Activated CD4-positive, alpha-beta T cell treated with anti-CD3 and anti-CD28 coated beads, Interleukin-10, Interleukin-2, amounts not matched to agents 100 ng/mL and 50 ng/mL, durations not matched to agents 16 hours and 8 hours (primary cell): ENCODE data around the gene FAM53B.

ENCODE experiments used
- DNase-seq: peaks from one replicate; pipeline ENCODE4 v3.0.0-alpha.2; 2020

The FAM53B gene

DNA sequence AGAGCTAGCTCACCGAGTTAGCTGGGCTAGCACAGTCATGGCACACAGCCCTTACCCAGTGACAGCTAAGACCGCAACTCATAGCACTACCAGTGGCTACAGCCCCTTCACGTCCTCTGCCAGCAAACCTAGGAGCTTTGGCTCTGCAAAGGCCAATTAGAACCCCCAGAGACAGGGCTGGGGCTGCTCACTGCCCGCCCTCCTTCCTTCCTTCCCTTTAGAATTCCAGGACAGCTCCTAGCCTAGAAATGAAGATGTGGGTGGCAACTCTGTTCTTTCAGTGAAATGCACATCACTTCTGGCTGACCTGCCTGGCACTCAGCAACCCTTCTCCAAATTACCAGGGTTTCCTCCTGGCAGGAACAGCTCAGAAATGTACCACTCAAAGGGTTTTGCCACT lies 99.9 kb downstream of the FAM53B start:
- no peak for DNase-seq

DNA sequence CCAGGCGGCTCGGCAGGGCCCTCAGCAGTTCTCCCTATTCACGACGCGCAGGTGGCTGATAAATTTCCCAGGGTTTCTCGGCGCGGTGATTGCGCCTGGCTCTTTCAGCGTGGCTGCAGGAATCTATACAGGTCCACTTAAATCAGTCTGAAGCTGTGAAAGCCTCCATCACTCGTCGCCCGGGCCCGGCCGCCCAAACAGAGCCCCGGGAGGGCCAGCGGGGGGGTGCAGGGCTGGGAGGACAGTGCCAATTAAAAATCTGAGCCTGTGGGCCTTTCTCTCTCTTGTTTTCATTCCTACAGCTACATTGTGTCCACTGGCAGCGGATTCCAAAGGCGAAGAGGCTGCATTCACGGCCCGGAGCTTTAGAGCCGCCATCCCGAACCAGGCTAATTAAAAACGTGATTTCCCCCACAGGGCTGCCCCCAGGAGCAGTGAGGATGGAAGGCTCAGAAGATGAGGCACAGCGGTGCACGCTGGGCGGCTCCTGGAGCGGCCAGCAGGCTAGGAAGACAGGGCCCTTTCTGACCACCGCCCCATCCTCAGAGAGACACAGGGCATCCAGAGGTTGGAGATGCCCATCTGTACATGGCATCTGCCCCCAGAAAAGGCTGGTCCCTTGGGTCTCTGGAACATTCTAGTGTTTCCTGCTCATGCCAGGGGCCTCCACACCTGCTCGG lies 100.7 kb downstream of the FAM53B start:
- no peak for DNase-seq

DNA sequence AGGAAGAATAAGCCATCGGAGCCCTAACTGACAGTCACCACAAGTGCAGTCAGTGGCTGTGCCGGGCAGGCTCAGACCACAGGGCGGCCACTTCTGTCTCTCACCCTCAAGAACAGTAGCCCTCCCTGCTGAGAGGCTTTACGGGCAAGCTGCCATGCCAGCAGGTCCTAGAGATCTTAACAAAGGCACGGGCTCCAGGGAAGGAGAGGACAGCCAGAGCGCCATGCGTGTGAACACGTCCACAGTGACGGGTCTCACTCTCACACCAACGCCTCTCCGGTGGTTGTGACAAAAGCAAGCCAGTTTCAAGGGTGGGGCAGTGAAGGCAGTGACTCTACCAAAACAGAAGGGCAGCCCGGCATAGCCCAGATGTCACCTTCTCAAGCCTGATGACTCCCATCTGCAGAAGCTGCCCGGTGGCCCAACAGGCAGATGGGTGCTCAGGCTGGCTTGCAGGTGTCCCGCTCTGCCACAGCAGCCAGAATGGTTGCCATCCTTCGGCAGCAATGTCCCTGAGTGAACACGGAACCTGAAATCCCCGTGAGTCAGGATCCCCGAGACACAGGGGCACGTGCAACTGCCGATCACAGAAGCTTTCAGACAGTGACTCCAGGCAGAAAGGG lies 102.0 kb downstream of the FAM53B start:
- no peak for DNase-seq

DNA sequence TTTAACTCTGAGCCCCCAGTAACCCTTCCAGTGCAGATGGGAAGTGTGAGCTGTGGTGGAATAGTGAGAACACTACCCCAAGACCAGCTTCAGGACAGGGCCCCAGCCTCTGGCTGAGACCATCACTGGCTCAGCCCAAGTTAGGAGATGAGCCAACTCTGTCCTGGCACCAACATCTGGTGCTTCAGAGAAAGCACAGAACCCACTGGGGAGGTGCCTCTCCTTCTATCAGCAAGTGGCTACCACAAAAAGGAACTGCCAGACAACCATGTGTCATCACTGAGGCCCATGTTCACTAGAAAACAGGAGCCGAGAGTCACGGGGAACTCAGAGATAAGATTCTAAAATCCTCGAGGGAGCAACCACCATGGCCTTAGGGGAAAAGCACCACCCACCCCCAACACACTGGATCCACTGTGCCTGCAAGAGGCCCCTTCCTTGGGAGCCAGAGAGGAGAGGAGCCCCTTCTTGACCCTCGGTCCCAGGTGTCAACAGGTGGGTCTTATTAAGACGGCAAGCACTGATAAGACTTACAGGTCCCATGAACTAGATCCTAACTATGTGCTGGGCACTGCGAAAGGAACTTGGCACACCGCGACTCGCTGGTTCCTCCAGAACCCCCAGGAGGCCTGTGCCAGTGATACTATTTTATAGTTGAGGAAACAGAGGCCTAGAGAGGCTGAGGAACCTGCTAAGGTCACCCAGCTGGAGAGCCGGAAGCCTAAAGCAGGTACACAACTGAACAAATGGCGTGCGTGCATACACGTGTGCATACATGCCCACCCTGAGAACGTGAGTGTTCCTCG lies 102.7 kb downstream of the FAM53B start:
- peak; percentile 44 for DNase-seq

DNA sequence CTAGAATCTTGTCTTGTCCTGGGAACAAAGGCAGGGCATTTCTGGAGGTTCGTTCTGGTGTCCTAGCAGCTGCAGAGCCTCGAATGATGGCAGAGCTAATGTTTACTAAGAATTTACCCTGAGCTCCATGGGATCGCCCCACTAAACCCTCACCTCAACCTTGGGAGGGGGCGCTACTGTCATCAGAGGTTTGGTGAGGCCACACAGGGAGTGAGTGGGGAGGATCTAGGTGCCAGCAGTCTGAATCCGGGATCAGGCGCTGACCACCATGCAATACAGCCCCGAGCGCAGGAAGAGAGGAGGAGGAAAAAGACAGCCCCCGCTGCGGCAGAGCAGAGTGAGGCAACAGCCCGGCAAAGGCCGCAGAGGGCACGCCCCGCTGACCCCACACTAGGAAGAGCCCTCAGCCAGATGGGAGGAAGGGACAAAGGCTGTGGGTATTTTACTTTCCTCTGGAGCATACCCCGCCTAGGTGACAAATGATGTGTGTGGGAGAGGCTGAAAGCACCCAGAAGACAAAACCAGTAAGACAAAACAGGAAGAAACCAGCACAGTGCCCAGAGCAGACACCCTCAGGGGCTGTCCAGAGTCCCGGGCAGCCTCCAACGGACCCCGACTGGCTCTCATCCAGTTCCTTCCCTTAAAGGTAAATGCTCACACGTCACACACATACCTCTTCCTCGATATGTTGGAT lies 103.5 kb downstream of the FAM53B start:
- no peak for DNase-seq

DNA sequence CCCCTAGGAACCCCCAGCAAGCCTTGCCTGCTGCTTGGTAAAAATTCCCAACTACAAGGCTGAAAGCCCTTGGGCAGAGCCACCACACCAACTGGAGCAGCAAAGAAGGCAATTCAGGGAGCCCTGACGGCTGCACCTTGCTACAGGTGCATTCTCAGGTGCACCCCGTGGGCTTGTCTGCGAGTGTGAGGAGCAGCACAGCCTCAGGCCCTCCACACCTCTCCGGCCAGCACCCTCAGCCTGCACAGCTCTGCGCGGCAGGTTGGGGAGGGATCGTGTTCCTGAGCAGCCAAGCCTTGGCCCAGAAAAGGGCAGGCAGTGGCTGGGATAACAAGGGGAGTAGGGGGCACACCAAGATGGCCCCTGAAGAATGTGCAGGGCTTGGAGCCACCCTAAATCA lies 104.1 kb downstream of the FAM53B start:
- DNase-seq: no peak

DNA sequence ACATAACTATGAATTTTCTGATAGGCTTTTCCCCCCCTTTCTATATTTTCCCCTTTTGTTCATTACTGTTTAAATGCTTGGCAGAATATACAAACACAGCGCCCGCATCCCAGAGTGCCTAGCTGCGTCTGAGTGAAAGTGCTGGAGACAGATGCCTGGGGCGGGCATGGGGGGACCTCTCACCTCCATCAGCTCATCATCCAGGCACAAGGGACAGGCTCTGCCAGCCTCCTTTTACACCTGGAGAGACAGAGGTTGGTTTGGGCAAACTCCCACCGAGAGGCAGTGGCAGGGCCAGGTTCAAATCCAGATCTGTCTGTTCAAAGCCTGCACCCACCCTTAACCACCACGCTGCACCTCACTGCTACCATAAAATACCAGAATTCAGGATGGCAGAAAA lies 104.5 kb downstream of the FAM53B start:
- no peak for DNase-seq

DNA sequence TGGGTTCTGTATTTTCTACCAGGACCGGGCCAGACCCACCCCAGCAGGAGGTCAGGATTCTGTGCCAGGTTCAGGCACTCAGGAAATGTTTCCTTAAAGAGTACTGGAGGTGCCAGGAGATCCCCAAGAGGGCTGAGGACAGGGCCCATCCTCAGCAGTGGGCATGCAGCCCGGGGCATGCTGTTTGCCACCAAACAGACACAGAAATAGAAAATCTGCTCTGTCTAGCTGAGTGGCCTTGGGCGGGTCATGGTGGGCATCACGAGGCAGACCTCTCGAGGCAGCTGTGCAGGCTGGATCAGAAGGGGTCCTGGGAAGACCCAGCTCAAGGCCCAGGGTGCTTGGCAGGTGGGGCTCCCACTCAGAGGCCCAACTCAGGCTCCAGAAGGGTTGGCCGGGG lies 105.0 kb downstream of the FAM53B start:
- DNase-seq: no peak

DNA sequence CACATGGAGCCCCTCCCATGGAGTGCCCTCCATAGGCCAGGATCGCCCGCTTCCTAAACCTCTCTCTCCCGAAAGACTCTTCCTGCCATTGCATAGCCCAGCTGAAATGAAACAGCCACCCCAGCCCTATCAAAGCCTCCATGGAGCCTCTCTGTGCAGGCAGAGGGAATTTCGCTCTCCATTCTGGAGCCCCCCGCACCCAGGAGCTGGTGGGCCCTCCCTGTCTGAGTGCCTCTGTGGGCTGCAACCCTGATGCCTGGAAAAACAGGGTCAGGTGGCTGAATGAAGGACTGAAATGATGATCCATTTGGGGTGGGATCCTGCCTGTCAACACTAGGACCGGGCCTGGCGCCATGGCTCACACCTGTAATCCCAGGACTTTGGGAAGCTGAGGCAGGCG lies 106.4 kb downstream of the FAM53B start:
- no peak for DNase-seq

DNA sequence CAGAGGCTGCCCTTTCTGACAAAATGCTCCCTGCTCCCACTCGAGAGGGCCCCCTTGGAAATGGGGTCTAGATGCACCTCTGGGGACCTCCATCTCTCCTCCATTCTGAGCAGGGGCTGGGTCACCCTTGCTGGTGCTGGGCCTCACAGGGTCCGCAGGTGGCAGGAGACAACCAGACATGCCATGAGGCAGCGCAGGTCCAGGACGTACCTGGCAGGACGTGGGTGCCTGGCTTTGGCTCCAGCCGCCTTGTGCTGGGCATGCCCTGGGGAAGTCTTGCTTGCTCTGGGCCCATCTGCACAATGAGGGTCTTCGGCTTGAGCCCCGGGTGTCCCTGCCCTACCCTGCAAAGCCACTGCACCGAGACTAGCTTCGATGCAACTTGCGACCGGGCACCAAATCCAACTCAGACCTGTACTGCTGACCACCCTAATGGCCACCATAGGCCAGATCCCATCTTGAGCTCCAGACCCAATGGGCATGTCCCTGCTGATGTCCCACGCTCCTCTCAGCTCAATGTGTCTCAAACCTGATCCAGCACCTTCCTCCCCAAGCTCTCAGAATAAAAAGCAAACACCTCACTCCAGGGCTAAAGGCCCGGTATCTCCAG lies 107.0 kb downstream of the FAM53B start:
- DNase-seq: no peak

DNA sequence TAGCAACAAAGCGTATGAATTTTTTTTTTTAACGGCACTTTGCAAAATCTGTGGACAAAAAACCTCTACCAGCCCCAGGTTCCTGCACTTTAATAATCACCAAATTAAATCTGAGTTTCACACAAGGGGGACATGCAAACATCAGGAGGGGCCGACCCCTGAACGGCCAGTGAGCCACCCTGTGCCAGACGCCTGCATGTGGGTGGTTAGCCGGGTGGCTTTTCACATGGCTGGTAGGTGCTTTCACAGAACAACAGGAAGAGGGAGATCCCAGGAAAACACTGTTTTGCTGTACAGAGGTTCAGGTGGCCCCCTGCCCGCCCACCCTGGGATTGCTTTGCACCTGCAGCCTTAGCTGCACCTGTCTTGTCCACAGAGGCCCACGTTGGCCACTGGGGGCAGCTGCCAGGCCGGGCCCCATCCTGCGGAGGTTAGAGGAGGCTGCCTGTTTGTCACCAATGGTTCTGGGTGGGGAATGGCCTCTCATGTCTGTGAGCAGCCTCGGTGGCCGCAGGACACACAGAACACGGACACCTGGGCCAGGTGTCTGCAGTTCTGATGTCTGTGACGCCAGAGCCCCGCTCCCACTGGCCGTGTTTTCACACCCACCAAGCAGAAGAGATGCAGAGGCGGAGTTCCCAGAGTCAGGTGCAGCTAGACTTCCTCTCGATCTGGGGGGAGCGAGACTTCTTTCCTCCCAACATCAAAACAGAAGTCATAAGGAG lies 107.7 kb downstream of the FAM53B start:
- no peak for DNase-seq

DNA sequence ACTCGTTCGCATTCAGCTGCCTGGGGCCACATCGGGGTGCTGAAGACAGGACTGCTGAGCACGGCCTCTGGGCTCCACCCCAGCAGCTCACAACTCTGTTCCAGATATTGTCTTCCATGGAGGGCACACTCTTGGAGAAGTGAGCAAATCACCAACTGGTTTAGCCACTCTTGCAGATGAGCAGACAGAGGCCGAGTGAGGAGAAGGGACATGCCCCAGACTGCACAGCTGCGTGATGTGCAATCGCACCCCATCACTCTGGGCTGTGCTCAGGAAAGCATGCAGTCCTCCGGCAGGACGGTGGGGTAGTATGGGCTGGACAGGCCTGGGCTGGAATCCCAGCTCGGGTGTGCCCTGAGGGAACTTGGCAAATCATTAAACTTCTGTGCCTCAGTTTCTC lies 111.6 kb downstream of the FAM53B start:
- no peak for DNase-seq

DNA sequence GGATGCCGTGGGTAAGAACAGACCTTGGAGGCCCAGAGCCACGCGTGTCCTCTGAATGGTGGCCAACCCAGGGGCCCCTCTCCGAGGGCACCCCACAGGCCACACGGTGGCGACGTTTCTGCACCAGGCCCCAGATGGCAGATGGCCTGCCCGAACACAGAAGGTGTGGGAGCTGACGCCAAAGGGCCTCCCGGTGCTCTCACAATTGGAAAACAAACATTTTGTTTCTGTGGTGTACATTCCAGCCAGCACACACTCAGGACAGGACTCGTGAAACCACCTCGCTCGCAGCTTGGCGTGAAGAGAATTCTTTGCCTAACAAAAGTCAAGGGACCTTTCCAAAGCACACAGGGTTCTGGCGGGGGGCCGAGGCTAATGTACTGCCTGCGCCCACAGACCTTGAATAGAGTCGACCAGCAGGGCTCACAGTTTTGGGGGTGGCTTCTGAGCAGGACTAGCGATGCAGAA lies 112.1 kb downstream of the FAM53B start:
- peak; percentile 38 for DNase-seq

DNA sequence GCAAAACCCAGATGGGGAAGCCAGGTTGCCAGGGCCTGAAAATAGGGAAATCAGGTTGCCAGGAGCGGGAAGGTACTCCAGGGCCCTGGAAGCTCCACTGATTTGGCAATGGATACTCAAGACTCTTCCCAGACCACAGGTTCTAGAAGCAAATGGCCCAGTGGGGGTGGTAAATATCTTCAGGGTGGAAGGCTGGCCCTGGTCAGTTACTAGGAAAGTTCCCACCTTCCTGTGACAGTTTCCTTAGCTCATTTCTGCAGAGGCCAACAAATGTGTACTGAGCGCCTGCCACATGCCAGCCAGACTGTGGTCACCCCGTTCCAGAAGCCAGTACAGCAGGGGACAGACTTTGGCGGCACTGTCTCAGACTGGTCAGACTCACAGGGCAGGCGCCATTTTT lies 113.6 kb downstream of the FAM53B start:
- DNase-seq: no peak

DNA sequence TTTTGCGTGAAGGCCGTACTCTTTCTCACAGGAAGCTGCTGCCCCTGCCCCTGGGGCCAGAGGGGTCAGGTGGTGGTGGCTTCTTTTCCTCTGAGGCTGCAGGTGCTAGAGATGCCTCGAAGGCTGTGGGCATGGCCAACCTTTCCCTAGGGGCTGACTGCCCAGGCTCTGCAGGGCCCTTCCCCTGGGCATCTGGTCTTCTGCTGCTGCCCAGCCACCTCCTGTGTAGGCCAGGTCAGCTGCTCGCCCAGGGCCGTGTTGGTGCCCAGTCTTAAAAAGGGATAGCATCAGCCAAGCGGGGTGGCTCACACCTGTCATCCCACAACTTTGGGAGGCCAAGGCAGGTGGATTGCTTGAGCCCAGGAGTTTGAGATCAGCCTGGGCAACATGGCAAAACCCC lies 114.3 kb downstream of the FAM53B start:
- no peak for DNase-seq

DNA sequence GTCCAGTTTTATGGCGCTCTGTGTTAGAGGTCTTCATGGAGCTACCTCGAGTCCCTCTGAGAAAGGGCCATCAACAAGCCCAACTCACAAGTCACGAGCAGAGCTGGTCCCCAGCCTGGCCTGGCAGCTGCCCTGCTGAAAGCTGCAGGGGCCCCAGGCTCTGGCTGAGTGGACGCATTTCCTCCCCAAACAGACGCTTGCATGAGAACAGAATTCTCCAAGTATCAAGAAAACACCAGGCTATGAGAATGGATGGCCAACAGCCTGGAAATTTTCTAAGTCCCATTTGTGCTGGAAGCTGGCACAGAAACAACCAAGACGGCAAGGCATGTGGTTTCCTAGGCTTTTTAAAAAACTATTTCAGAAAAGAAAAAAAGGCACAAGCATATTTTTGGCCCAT lies 114.8 kb downstream of the FAM53B start:
- DNase-seq: no peak

DNA sequence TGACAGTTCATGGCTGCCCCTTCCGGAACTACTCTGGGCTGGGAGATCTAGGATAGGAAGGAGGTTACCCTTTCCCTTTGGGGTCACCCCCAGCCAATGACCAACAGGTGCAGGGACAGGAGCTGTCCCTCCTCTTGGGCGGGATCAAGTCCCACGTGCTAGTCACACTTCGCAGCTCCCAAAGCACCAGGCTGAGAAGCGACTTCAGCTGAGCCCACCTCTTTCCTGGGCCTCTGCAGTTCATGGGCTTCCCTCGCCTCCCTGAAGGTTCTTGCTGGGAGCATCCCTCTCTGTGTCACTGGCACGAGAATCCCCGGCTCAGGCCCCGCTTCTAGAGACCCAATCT lies 115.5 kb downstream of the FAM53B start:
- DNase-seq: no peak

DNA sequence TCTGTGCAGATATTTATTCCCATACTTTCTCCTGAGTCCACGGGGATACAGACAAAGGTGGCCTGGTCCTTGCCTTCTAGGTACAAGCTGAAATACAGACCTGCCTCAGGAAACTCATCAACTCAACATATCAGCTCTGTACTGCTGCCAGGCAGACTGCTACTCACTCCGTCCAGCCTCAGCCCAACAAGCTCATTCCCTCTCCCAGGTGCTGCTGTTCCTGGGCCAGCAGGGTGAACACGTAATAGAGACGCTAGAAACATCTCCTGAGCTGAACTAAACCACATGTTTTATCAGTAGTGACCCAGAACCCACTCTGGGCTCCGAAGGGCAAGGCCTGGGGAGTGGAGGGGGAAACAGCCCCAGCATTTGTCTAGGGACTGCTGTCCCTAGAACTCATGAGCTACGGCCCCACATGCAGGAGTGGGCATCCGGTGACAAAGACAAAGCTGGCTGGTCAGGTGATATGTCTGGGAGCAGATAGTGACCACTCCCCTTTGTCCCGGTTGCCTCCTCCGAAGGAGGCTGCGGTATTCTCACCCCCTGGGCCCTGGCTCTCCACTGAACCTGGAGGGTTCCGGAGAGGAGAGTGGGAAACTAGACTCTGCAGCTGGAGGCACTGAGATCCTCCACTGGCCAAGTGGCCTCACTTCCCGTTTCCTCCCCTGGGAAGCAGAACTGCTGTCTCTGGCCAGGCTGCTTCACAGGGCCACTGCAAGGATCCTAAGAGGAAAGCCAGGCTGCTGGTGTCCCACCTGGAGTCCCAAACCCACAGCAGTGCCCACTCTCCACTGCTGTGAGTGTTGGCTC lies 116.1 kb downstream of the FAM53B start:
- no peak for DNase-seq

DNA sequence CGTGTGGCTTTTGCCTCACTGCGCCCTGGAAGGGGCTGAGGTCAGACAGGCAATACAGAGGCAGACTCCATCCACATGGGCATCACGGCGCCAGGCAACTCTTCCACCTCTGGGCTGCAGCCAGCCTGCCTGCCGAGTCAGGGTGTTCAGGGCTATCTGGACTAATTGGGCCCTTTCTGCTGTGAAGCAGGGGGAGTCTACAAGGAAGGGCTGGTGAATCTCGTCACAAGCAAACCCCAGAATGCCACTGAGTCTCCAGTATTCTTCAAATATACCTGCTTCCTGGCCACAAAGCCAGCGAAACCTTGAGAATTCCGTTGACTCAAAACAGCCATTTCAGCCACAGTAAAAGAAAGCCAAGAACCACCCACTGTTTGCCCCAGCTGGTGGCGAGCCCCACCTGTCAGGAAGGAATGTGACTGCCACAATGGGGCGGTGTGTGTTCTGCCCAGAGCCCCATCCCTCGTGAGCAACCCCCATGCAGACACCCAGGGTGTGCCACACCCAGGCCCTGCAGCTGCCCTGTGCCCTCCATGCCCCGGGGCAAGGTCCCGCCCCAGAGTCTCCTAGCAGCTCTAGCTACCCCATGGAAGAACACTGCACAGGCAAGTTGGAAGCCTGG lies 117.3 kb downstream of the FAM53B start:
- peak; percentile 81 for DNase-seq

DNA sequence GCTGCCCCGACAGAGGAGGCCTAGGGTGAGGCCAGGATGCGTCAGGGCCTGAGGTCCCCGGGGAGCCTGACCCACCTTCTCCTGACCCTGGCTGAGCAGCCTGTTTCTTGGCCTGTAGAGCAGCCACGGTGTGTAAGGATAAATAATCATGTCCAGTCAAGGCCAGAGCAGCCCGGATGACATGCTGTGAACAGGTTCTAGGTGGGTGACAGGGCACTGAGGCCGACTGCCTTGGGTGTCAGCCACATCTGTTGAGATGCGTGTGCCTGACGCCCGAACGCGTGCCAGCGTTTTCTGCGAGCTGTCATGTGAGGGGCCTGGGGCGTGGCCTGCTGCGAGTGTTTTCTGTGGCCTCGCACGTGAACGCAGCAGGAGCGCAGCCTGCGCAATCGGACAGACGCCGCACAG lies 118.3 kb downstream of the FAM53B start:
- no peak for DNase-seq

DNA sequence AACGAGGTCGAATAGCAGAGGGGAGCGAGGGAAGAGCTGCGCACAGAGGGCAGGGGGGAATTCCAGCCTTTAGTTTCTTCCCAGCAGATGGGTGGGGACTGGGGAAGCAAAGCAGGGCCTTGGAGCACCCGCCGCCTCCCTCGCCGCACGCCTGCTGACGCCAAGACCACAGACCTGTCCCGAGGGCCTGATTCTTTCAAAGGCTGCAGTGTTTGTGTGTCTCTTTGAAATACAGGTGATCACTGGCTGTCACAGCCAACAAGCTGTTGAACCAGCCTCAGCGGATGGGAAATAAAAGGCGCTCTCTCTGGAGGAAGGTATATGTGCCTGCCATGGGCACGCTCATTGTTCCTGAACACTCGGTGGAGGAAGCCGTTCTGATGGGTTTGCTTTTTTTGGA lies 119.3 kb downstream of the FAM53B start:
- no peak for DNase-seq
